Measurements from ENCODE around the gene SOCS3. TPM values are rescaled to one million over a fixed set of nuclear protein-coding genes. Genes with fewer than 3 reads are reported as not detected.

The SOCS3 gene
- total RNA-seq, 1 donor from 2014 or later, result 5.3 TPM

- DNase-seq (ENCODE audit: low spot score in 2 of 2), result no peak
- FAIRE-seq, result no peak
These were observed 9.1 kb upstream of the SOCS3 start for GRCh38 chr17:78368854-78369495.

- no peak for FAIRE-seq
These were observed 8.5 kb upstream of the SOCS3 start for GRCh38 chr17:78368348-78368747.

GRCh38 chr17:78367193-78367592, 7.3 kb upstream of the SOCS3 start:
- FAIRE-seq, result no peak
- DNase-seq (ENCODE audit: low spot score in 2 of 2), result no peak

More at GRCh38 chr17:78368348-78368747, 8.5 kb upstream of the SOCS3 start:
- no peak for DNase-seq (ENCODE audit: low spot score in 2 of 2)

GRCh38 chr17:78366109-78366848, 6.4 kb upstream of the SOCS3 start:
- no peak for FAIRE-seq
- no peak for DNase-seq (ENCODE audit: low spot score in 2 of 2)

GRCh38 chr17:78365561-78366108, 5.8 kb upstream of the SOCS3 start:
- DNase-seq (ENCODE audit: low spot score in 2 of 2) (no peak), FAIRE-seq (no peak)

- FAIRE-seq, result no peak
- no peak for DNase-seq (ENCODE audit: low spot score in 2 of 2)
These were observed 4.8 kb upstream of the SOCS3 start for GRCh38 chr17:78364436-78365281.

- no peak for FAIRE-seq
- DNase-seq (ENCODE audit: low spot score in 2 of 2), result no peak
These were observed 2.8 kb upstream of the SOCS3 start for GRCh38 chr17:78362671-78363070.

- no peak for FAIRE-seq
These were observed 2.4 kb upstream of the SOCS3 start for GRCh38 chr17:78362232-78362631.

GRCh38 chr17:78361225-78361701, 1.4 kb upstream of the SOCS3 start:
- FAIRE-seq, result no peak
- no peak for DNase-seq (ENCODE audit: low spot score in 2 of 2)

More at GRCh38 chr17:78362232-78362631, 2.4 kb upstream of the SOCS3 start:
- no peak for DNase-seq (ENCODE audit: low spot score in 2 of 2)

- DNase-seq (ENCODE audit: low spot score in 2 of 2), result peak; percentile 85 to 87
- no peak for FAIRE-seq
These were observed 721 bp upstream of the SOCS3 start for GRCh38 chr17:78360371-78361224.

GRCh38 chr17:78359321-78359996, 418 bp downstream of the SOCS3 start:
- DNase-seq (ENCODE audit: low spot score in 2 of 2), result peak in 1 of 2 donors; percentile 67
- FAIRE-seq, result no peak

- DNase-seq (ENCODE audit: low spot score in 2 of 2), result no peak
These were observed 1.1 kb downstream of the SOCS3 start for GRCh38 chr17:78358538-78359320.

GRCh38 chr17:78357672-78358537, 2.0 kb downstream of the SOCS3 start:
- DNase-seq (ENCODE audit: low spot score in 2 of 2) (no peak), FAIRE-seq (no peak)

More at GRCh38 chr17:78358538-78359320, 1.1 kb downstream of the SOCS3 start:
- no peak for FAIRE-seq

- DNase-seq (ENCODE audit: low spot score in 2 of 2) (no peak), FAIRE-seq (no peak)
These were observed 2.7 kb downstream of the SOCS3 start for GRCh38 chr17:78357177-78357586.

GRCh38 chr17:78356101-78356713, 3.7 kb downstream of the SOCS3 start:
- DNase-seq (ENCODE audit: low spot score in 2 of 2), result no peak

GRCh38 chr17:78355701-78356100, 4.2 kb downstream of the SOCS3 start:
- DNase-seq (ENCODE audit: low spot score in 2 of 2) (no peak), FAIRE-seq (no peak)

More at GRCh38 chr17:78356101-78356713, 3.7 kb downstream of the SOCS3 start:
- FAIRE-seq, result no peak
